Measurements from ENCODE around the gene ZCCHC9.
"Not testable (repeated sequence)": the region's sequence is repeated elsewhere in the genome, so short reads cannot be mapped to it uniquely, and the experiment has no call there.

ZCCHC9 gene, protein sequence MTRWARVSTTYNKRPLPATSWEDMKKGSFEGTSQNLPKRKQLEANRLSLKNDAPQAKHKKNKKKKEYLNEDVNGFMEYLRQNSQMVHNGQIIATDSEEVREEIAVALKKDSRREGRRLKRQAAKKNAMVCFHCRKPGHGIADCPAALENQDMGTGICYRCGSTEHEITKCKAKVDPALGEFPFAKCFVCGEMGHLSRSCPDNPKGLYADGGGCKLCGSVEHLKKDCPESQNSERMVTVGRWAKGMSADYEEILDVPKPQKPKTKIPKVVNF

DNA sequence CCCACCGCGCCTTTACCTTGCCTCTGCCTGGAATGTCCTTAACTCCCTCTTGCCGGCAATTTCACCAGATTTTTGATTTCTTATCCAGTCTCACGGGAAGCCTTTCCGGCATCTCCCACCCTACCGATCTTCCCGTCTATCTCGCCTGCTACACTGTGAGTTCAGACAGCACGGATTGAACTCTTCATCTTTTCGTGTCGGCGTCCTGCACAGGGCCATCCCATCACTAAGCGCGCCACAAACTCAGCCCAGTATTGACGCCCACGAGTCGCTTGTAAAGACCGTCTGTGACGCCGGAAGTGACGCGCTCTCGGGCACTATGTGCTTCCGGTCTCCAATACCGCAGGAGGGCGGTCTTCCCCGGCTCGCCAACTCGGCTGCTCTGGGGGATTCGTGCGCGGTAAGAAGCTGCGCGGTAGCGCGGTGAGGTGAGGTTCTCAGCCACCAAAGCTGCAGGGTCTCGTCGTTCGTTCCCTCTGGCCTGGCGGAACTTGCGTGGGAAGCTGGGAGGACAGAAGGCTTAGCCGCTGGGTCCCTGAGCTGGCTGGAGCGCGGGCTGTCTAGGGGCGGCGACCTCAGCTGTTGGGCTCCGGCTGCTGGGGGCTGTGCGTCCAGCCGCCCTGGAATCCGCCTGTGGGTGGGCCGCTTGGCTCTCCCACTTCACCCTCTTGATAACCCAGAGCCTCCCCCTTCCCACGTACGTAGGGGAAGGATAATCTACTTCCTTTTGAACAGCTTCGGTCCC lies at the start of gene ZCCHC9:
TSS of gene ZCCHC9 (plus strand) at position 317 of the 745 bp plus-strand sequence. CDS start 3,171 bp downstream, outside the sequence.
- DNase-seq: peak; percentile 93

DNA sequence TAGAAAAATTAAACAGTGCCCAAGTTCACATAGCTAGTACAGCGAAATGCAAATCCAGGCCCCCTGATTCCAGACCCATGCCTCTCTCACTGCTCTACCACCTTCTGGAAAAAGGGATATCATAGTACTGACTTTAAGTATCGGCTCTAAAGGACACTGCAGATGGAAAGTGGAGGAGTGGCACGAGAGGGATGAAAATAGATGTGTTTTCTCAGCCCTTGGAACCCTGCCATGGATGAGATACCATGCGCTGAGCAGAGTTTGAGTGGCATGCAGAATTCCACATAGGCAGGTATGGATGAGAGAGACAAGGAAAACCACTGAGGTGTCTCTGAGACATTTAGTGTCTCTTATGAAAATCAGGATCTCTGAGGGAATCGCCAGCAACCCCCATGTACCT lies 49.5 kb upstream of the ZCCHC9 start:
- DNase-seq: no peak

DNA sequence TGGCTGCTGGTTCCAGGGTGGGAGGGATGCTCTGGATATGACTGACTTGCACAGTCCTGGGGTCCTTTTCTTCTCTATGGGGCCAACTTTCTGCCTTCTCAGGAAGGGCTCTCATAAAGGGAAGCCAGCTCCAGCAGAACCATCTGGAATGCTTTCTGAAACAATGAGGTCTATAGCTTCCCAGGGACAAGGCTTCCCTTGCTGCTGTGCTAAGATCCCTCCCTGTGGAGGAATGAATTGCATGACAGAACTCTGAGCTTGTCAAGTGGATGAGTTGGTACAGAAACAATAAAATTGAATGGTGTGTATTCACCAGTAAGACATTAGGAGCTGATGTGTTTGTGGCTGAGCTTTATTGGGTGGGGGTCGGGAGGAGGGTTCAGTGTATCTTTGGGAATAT lies 48.5 kb upstream of the ZCCHC9 start:
- DNase-seq: no peak

DNA sequence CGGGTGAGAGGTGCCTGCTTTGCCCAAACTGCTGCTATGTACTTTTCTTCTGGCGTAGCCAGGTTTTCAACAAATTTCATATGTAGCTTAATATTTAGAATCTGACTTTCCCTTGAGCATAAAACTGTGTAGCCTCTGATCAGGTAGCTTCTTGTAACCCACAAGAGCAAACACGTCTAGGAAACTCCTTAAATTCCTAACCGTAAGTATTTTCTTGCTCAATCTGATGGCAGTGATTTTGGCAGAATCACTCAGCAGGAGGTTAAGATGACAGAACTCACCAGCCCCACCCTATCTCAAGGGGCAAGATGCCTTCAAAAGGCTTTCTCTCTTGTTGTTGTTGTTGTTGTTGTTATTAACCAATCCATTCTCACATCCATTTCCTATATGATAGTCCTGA lies 47.5 kb upstream of the ZCCHC9 start:
- no peak for DNase-seq

DNA sequence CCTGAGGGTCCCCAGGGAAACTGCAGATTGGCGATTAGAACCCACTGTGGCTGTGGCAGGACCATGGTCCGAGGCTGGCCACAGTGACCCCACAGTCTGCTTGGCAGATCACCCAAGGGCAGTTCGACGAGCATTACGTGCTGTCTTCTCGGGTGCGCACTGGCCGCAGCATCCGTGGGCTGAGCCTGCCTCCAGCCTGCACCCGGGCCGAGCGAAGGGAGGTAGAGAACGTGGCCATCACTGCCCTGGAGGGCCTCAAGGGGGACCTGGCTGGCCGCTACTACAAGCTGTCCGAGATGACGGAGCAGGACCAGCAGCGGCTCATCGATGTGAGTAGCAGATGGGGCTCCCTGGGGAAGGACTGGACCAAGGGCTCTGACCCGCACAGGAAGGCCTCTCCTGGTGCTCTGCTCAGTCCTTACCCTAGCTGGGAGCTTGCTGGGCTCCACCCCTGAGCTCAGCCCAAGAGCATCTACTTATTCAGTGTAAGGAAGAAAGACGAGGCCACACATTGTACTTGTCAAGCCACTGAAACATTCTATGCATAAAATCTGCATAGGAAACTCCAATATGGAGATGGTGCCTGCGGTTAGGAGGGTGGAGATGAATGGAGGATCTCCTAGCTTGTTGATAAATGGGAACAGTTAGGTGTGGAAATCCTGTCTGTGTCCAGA lies 46.4 kb upstream of the ZCCHC9 start:
- no peak for DNase-seq

DNA sequence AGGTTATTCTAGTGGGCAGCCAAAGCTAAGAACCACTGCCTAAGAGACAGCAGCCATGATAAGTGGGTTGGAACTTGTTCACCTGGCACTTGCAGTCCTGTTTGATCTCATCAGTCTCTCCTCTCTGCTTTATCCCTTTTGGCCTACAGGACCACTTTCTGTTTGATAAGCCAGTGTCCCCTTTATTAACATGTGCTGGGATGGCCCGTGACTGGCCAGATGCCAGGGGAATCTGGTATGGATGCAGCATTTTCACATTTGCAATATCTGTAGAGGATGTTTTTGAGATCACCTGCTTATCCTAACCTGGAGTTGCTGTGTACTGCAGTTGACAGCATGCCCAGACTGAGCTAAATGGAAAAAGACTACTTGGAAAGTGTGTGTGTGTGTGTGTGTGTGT lies 44.6 kb upstream of the ZCCHC9 start:
- DNase-seq: no peak

DNA sequence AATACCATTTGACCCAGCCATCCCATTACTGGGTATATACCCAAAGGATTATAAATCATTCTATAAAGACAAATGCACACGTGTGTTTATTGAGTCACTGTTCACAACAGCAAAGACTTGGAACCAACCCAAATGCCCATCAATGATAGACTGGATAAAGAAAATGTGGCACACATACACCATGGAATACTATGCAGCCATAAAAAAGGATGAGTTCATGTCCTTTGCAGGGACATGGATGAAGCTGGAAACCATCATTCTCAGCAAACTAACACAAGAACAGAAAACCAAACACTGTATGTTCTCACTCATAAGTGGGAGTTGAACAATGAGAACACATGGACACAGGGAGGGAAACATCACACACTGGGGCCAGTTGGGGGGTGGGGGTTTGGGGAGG lies 38.6 kb upstream of the ZCCHC9 start:
- DNase-seq: not testable (repeated sequence)

DNA sequence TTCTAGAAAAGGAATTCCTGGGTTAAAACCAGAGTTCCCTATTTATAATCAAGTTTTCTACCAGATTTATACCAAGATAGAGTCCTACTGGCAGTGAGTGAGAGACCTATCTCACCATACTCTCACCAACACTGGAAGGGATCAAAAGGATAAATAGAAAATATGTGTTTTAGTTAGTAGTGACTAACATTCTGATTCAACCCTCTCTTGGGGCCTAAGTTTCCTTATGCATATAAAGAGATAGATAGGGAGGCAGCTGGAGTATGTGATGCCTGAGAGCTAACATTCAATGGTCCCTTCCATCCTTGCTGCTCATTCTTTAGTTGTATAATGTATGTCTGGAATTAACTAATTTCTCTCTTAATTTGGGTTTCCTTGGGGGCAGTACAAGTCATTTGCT lies 36.3 kb upstream of the ZCCHC9 start:
- no peak for DNase-seq

DNA sequence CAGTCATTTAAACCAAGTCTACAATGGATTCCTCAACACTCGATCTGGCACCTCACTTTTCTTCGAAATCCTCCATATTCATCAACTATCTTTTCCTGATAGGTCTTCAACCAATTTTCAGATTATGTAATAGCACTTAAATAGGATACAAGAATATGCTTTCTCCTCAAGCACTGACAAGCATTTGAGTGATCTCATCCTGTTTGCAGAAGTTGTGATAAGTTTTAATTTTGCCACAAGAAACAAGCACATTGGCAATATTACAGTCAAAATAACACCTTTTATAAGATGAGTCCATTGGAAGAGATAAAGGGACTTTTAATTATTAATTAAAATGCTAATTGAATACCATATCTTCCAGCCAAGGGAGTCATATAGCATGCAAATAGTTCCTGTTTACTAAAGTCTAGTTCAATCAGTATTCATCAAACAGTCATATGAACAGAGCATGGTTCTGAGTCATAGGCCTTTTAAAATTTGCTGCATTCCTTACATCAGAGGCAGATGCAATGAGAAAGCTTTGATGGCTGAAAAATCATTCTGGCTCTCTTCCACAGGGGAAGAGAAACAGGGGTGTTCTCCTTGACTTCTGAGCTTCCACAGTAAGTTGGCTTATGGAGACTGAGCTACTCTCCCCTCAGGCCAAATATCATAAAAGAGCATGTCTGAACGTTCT lies 32.7 kb upstream of the ZCCHC9 start:
- no peak for DNase-seq

DNA sequence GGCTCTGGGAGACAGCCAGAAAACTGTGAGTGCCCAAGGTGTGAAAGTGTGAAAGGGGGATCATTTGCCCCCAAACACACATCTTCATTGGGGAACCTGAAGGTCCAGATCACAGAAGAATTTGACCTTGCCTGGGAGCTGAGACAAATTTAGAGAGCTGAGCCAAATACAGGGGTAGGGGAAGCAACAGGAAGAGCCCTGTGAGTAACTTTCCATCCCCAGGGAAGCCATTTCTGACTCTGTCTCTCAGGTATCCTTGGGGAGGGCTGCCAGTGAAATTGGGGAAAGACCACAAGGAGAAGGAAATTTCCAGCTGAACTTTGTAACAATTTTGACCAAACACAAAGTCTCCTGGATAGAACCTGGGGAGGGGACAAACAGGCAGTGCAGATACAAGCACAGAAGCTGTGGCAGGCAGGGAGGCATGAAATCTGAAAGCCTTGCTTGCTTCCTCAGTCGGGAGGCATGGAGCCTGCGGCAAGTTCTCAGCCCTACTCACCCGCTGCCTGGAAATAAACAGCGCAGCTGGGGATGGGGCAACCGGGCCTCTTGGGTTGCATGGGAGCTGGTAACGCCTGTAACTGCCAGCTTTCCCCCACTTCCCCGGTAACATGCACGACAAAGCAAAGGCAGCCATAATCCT lies 31.5 kb upstream of the ZCCHC9 start:
- DNase-seq: no peak

DNA sequence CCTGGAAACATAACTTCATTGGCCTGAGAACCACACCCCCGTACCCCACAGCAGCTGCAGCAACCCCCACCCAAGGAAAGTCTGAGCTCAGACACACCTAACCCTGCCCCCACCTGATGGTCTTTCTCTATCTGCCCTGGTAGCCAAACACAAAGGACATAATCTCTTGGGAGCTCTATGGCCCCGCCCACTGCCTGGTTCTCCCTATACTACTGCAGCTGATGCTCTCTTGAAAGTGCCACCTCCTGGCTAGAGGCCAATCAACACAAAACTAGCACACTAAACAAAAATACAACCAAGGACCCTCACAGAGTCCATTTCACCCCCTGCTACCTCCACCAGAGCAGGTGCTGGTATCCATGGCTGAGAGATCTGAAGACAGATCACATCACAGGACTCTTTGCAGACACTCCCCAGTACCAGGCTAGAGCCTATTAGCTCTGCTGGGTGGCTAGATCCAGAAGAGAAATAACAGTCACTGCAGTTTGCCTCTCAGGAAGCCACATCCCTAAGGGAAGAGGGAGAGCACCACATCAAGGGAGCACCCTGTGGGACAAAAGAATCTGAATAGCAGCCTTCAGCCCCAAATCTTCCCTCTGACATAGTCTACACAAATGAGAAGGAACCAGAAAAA lies 30.9 kb upstream of the ZCCHC9 start:
- DNase-seq: not testable (repeated sequence)

DNA sequence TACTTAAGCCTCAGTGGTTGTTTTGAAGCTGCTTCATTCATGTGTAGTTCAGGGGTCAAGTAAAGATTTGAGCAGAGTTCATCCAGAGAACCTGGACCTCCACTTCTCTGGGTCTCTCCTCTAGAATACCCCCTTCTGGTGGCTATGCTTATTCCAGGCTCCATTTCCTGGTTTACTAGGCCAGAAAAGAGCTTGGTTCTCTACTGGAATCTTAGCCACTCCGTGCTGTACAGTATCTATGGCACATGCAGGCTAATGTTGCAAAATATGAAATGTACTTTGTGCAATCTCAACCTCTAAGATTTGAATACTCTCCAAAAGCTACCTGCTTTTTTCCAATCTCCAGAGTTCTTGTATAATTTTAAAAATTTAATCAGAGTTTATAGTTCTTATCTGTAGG lies 17.4 kb upstream of the ZCCHC9 start:
- no peak for DNase-seq

DNA sequence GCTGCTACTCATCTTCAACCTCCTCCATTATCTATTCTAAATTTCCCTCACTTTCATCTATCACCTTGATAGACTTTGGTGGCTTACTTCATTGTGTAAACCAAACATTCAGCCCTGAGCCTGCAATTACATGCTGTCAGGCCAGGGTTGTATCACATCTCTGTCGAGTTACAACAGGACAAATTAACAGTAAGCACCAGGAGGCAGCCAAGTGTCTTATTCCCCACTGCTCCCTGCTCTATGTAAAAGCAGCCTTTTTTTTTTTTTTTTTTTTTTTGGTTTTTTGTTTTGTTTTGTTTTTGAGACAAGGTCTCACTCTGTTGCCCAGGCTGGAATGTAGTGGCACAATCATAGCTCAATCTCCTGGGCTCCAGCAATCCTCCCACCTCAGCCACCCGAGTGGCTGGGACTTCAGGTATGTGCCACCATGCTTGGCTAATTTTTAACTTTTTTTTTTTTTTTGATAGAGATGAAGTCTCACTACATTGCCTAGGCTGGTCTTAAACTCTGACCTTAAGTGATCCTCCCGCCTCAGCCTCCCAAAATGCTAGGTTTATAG lies 15.2 kb upstream of the ZCCHC9 start:
- no peak for DNase-seq

DNA sequence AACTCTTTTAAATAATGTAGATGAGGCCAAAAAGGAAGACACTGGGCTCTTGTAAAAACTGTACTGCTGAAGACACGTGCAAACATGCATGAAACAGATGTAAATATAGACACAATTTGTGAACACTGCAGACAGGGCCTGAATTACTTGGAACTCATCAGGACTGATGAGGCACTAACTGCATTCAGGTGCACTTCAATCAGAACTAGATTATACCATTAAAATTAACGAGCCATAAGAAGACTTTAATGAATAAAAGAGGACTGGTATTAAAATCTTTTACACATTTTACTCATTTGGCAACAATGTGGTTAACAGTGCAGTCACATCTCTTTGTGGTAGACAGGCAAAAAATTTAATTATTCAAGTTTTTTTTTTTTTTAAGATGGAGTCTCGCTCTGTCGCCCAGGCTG lies 13.4 kb upstream of the ZCCHC9 start:
- no peak for DNase-seq

DNA sequence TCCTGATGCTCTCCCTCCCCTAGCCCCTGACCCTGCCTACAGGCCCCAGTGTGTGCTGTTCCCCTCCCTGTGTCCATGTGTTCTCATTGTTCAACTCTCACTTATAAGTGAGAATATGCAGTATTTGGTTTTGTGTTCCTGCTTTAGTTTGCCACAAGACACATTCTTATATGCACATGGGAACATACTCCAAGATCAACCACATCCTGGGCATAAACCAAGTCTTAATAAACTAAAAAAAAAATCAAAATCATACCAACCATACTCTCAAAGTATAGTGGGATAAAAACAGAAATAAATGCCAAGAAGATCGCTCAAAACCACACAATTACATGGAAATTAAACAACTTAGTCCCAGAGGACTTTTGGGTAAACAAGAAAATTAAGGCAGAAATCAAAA lies 11.2 kb upstream of the ZCCHC9 start:
- DNase-seq: no peak

DNA sequence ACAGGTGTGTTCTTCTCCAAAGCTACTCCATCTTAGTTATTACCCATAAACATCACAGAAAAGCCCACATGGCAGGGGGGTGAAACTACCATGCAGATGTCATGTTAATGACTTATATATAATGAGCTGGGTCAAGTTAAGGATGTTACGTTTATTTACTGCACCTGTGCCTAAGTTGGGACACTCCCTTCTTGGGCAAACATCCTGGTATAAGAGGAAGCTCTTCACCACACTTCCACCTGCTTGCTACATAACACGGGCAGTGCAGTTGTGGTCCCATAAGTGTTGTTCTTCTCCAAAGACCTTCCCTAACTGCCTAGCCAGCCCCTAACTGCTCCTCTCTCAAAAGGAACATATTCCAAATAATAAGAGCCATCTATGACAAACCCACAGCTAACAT lies 9.3 kb upstream of the ZCCHC9 start:
- no peak for DNase-seq

DNA sequence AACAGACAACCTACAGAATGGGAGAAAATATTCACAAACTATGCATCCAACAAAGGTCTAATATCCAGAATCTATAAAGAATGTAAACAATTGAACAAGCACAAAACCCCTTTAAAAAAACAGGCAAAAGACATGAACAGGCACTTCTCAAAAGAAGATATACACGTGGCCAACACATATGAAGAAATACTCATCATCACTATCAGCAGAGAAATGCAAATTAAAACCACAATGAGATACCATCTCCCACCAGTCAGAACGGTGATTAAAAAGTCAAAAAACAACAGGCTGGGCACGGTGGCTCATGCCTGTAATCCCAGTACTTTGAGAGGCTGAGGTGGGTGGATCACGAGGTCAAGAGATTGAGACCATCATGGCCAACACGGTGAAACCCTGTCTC lies 7.4 kb upstream of the ZCCHC9 start:
- not testable (repeated sequence) for DNase-seq

DNA sequence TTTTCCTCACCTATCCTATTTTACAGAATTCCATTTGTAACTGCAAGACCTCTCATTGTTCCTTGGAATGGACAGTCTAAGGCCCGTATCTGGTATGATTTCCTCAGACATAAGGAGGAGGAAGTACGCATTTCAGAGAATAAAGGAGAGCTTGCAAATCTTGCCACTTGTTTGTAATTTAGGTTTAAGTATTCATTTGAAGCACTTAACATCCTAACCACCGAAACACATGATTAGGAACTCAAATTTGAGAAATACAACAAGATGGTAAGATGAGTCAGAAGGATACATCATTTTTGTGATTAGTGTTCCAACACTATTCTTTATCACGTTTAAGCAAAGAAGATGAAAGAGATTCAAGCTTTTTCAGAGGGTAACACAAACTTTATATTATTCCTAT lies 3.9 kb upstream of the ZCCHC9 start:
- DNase-seq: no peak

DNA sequence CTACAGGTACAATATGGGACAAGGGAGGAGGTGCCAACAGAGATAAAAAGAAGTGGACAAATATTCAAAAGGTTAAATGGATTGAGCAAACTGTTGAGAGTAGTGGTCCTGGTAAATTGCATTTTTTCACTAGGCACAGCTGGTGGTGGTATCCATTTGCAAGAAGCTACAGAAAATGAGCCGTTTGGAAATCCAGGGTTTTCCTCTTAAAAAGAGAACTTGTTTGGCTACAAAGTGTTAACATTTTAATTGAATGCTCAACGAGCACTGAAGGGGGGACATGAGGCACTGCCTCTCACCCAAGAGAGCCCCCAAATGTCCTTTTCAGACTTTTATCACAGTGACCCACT lies 491 bp upstream of the ZCCHC9 start:
- no peak for DNase-seq

DNA sequence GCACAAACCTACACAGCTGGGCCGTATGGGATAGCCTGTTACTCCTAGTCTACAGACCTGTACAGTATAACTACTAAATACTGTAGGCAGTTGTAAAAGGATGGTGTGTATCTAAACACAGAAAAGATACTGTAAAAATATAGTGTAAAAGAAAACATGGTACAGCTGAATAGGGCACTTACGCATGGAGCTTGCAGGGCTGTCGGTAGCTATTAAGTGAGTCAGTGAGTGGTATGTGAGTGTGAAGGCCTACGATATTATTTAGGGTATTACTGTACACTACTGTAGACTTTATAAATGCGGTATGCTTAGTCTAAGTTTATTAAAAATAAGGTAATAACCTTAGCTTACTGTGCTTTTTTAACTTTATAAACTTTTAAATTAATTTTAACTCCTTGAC lies 1.2 kb downstream of the ZCCHC9 start:
- no peak for DNase-seq

DNA sequence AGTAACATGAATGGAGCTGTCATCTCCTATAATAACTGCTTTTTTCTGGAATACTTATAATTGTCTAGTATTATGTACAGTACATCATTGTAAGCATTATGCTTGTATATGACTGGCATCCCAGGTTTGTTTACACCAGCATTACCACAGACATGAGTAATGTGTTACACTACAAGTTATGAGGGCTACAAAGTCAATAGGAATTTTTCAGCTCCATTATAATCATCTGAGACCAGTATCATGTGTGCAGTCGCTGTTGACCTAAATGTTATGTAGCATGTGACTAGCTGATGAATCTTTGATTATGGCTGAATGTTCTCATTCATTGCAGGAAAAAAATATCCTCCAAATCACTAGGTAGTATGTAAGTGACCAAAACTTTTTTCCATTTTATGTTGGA lies 2.2 kb downstream of the ZCCHC9 start:
- no peak for DNase-seq

DNA sequence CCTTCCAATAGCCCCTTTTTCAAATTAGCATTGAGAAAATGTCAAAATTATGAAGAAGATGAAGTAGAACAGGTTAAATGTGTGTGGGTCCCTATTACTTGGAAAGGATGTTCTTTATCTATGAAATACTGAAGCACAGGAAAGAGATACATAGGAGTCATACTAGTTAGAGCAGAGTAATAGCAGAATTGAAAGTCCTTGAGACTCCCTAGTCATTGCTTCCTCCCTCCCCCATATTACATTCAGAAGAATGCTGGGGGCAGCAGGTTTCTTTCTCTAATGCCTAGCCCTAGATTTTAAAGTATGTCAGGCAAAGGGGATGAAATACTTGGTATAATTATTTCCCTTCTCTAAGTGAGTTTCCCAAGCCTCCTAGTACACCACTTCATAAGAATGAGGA lies 4.4 kb downstream of the ZCCHC9 start:
- no peak for DNase-seq

Measured in stimulated activated CD4-positive, alpha-beta T cell treated with anti-CD3 and anti-CD28 coated beads, Interleukin-4, amount 100 ng/mL, for 24 hours (primary cell).